ENCODE measurements around the gene CELA1.

CELA1 gene

DNA sequence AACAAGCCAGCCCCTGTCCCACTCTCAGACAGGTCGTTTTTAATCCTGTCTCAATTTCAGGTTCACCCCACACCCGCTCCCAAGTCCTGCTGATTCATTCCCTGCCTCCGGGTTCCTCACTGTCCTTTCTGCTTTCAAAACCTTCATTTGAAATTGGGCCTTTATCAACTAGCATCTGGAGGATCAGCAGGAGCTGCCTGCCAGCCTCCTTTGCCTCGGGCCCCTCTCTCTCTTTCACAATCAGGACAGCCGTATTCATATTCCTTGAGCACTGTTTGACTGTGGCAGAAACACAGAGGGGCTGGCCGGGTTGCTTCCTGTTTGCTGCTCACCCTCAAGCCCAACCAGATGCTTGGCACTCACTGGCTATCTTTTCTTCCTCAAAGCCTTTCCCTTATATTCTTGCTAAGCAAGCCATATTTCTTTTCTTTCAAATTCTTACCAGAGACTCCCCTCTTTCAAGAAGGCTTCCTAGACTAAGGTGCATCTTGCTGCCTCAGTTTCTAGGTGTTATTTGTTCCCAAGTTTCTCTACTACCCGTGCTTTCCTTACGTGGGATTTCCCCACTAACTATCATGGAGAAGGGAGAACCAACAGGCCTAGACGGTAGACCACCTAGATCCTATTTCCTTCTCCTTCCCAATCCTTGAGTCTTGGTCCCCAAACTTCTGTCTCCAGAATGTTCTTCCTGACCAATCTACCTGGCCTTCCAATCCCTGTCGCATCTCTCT is 41.8 kb upstream of the CELA1 start:
- TF ChIP-seq TAF1 (IDR thresholded peaks at IDR 0.05; ENCODE audit: borderline replicate concordance, low read depth, low read length) (no peak), POLR2A (IDR thresholded peaks at IDR 0.05; ENCODE audit: low read depth, low read length) (no peak), POLR2AphosphoS5 (IDR thresholded peaks at IDR 0.05; ENCODE audit: low read depth, low read length) (no peak)
- no peak for DNase-seq (ENCODE audit: insufficient read length)
- no peak for FAIRE-seq

- FAIRE-seq (no peak), DNase-seq (ENCODE audit: insufficient read length) (no peak)
- TF ChIP-seq TAF1 (IDR thresholded peaks at IDR 0.05; ENCODE audit: borderline replicate concordance, low read depth, low read length) (no peak), POLR2A (IDR thresholded peaks at IDR 0.05; ENCODE audit: low read depth, low read length) (no peak), POLR2AphosphoS5 (IDR thresholded peaks at IDR 0.05; ENCODE audit: low read depth, low read length) (no peak)
Observed at GRCh38 chr12:51386351-51386750, 39.9 kb upstream of the CELA1 start.

GRCh38 chr12:51383269-51383905 is 36.9 kb upstream of the CELA1 start:
- DNase-seq (ENCODE audit: insufficient read length), result no peak
- no peak for FAIRE-seq
- no peak for TF ChIP-seq TAF1 (IDR thresholded peaks at IDR 0.05; ENCODE audit: borderline replicate concordance, low read depth, low read length)
- TF ChIP-seq POLR2AphosphoS5 (IDR thresholded peaks at IDR 0.05; ENCODE audit: low read depth, low read length), result no peak
- no peak for TF ChIP-seq POLR2A (IDR thresholded peaks at IDR 0.05; ENCODE audit: low read depth, low read length)

DNA sequence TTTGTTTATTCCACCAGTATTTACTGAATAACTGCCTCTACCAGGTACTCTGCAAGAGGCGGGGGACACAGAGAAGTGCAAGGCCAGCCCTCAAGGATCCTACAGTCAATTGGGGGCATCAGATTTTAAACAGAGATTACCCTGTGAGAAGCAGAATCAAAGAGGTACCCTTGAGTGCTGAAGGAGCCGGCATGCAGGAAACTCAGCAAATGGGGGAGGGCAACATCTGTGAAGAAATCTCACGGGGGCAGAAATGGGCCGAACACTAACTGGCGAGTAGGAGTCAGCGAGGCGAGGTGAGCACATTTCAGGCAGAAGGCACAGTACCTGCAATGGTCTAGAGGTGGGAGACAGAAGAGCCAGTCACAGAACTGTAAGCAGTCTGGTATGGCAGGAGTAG is 35.7 kb upstream of the CELA1 start:
- DNase-seq (ENCODE audit: insufficient read length) (no peak), FAIRE-seq (no peak)
- TF ChIP-seq POLR2A (IDR thresholded peaks at IDR 0.05; ENCODE audit: low read depth, low read length), result no peak

- FAIRE-seq (no peak), DNase-seq (ENCODE audit: insufficient read length) (no peak)
- no peak for TF ChIP-seq POLR2A (IDR thresholded peaks at IDR 0.05; ENCODE audit: low read depth, low read length)
- TF ChIP-seq POLR2AphosphoS5 (IDR thresholded peaks at IDR 0.05; ENCODE audit: low read depth, low read length), result no peak
- no peak for TF ChIP-seq TAF1 (IDR thresholded peaks at IDR 0.05; ENCODE audit: borderline replicate concordance, low read depth, low read length)
Observed at GRCh38 chr12:51381226-51382079, 35.0 kb upstream of the CELA1 start.

DNA sequence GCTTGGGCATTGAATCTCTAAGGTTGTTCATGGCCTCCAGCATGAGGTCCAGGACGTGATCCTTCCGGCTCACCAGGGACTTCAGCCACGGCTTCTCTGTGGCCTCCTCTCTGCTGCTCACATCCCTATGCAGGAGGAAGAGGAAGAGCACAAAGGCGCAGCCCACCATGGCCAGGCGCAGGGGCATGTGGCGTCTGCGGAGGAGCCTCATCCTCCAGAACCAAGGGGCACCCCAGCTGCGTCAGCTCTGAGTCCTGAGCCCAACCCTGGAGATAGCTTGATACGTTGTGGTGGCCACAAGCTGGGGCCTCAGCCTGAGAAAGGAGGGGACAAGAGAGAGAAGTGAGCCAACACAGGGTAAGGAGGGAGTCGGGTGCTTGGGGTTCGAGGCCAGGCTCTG is 33.1 kb upstream of the CELA1 start:
- DNase-seq (ENCODE audit: insufficient read length) (no peak), FAIRE-seq (no peak)
- no peak for TF ChIP-seq POLR2A (IDR thresholded peaks at IDR 0.05; ENCODE audit: low read depth, low read length)
- TF ChIP-seq TAF1 (IDR thresholded peaks at IDR 0.05; ENCODE audit: borderline replicate concordance, low read depth, low read length), result no peak
- no peak for TF ChIP-seq POLR2AphosphoS5 (IDR thresholded peaks at IDR 0.05; ENCODE audit: low read depth, low read length)

GRCh38 chr12:51378749-51379148 is 32.3 kb upstream of the CELA1 start:
- DNase-seq (ENCODE audit: insufficient read length) (no peak), FAIRE-seq (no peak)
- TF ChIP-seq POLR2AphosphoS5 (IDR thresholded peaks at IDR 0.05; ENCODE audit: low read depth, low read length), result no peak
- TF ChIP-seq TAF1 (IDR thresholded peaks at IDR 0.05; ENCODE audit: borderline replicate concordance, low read depth, low read length), result no peak
- no peak for TF ChIP-seq POLR2A (IDR thresholded peaks at IDR 0.05; ENCODE audit: low read depth, low read length)

- FAIRE-seq (no peak), DNase-seq (ENCODE audit: insufficient read length) (no peak)
- TF ChIP-seq POLR2A (IDR thresholded peaks at IDR 0.05; ENCODE audit: low read depth, low read length) (no peak), POLR2AphosphoS5 (IDR thresholded peaks at IDR 0.05; ENCODE audit: low read depth, low read length) (no peak), TAF1 (IDR thresholded peaks at IDR 0.05; ENCODE audit: borderline replicate concordance, low read depth, low read length) (no peak)
Observed at GRCh38 chr12:51377099-51377984, 30.9 kb upstream of the CELA1 start.

DNA sequence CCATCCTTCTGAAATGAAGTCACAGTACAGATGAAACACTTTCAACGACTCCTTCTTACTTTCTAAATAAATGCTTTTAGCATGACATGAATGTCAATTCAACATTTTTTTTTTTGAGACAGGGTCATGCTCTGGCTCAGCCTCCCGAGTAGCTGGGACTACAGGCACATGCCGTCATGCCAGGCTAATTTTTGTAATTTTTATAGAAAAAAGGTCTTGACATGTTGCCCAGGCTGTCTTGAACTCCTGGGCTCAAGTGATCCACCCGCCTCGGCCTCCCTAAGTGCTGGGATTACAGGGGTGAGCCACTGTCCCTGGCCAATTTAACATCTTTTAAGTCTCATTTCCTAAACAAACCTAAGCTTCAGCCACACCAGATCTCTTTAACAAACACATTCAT is 28.4 kb upstream of the CELA1 start:
- no peak for FAIRE-seq
- TF ChIP-seq POLR2A (IDR thresholded peaks at IDR 0.05; ENCODE audit: low read depth, low read length) (no peak), POLR2AphosphoS5 (IDR thresholded peaks at IDR 0.05; ENCODE audit: low read depth, low read length) (no peak), TAF1 (IDR thresholded peaks at IDR 0.05; ENCODE audit: borderline replicate concordance, low read depth, low read length) (no peak)
- no peak for DNase-seq (ENCODE audit: insufficient read length)

GRCh38 chr12:51374361-51374760 is 27.9 kb upstream of the CELA1 start:
- TF ChIP-seq POLR2A (IDR thresholded peaks at IDR 0.05; ENCODE audit: low read depth, low read length) (no peak), POLR2AphosphoS5 (IDR thresholded peaks at IDR 0.05; ENCODE audit: low read depth, low read length) (no peak), TAF1 (IDR thresholded peaks at IDR 0.05; ENCODE audit: borderline replicate concordance, low read depth, low read length) (no peak)
- DNase-seq (ENCODE audit: insufficient read length) (no peak), FAIRE-seq (no peak)

- DNase-seq (ENCODE audit: insufficient read length) (no peak), FAIRE-seq (no peak)
- TF ChIP-seq POLR2AphosphoS5 (IDR thresholded peaks at IDR 0.05; ENCODE audit: low read depth, low read length) (no peak), TAF1 (IDR thresholded peaks at IDR 0.05; ENCODE audit: borderline replicate concordance, low read depth, low read length) (no peak), POLR2A (IDR thresholded peaks at IDR 0.05; ENCODE audit: low read depth, low read length) (no peak)
Observed at GRCh38 chr12:51373187-51373586, 26.7 kb upstream of the CELA1 start.
